Activated T-cell treated with anti-CD3 and anti-CD28 coated beads, Interleukin-2, amount 50 U/mL, for 1 hour (primary cell): ENCODE results near the gene SEPTIN5.

Experiments
- DNase-seq: peaks from one replicate; pipeline ENCODE4 v3.0.0-alpha.2; 2020

The SEPTIN5 gene

GRCh38 chr22:19706661-19707151 lies 7.6 kb upstream of the SEPTIN5 start:
- DNase-seq, result no peak

- no peak for DNase-seq
Measured at GRCh38 chr22:19707347-19708290, 6.7 kb upstream of the SEPTIN5 start.

DNA sequence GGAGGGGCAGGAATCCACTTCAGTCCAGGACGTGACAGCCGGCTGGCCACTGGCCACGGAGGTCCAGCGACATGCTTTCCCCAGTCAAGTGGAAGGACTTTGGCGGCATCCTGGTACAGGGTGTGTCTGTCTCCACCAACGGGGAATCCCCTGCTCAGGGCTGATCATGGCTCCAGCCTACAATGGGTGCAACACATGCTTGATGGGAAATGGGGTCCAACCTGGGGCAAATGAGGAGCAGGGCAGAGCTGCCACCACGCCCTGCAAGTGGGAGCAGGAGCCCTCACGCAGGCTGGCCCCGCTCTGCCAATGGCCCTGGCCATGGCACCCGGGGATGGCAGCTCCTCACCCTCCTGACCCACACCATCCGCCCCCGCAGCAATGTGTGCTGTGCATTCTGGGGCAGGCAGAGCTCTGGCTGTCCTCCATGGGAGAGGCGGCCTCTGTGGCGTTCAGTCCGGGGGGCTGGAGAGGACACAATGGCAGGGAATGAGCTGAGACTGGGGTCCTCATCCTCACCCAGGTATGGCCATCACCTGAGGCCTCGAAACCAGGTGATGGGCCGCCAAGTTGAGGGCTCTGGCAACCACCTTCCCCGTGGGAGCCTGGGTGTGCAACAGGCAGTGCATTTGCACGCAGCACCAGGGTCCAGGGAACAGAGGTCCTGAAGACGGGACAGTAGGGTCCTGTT lies 5.8 kb upstream of the SEPTIN5 start:
- no peak for DNase-seq

GRCh38 chr22:19709063-19709769 lies 5.1 kb upstream of the SEPTIN5 start:
- DNase-seq, result no peak

DNA sequence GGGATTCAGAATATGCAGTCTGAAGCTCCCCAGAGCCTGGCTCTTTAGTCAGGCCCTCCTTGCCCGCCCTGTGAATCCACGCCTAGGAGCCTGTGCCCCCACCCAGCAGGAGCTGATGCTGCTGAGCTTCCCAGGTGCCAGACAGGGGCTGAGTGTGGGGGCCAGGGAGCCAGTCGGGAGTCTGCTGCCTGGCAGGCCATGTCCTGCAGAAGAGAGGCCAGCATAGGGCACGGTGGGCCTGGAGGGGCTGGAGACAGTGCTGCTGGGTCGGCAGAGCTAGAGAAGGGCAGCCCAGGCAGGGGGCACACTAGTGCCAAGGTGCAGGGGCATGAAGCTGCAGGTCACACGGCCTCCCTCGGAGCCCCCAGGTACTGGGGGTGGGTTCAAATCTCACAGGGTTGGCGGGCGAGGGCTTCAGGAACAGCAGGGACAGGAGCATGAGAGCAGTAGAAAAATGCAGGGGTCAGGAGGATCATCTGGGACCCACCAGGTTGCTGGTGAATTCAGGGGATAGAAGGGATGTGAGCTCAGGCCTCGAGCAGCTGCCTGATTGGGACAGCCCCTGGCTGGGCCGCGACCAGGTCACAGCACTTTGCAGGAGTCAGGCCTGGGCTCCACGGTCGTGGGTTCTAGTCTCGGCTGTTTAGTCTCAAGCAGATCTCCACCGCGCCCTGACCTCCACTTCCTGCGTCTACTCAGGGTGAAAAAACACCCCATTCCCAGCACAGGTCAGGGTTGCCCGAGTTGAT lies 4.1 kb upstream of the SEPTIN5 start:
- no peak for DNase-seq

DNA sequence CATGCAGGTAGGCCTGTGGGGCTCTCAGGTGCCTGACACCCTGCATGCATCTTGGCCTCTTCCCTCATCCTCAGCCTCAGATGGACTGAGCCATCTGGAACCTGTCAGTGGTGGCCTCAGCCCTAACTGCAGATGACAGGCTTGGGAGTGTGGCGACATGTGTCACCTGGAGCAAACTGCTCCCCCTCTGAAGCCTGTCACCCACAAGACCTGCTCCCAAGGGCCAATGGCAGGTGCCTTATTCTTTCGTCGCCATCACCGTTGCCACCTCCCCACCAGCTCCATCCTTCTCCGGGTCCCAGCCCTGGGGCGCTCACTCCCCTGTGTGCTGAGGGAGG lies 3.6 kb upstream of the SEPTIN5 start:
- no peak for DNase-seq

GRCh38 chr22:19713245-19713644 lies 1.1 kb upstream of the SEPTIN5 start:
- no peak for DNase-seq

DNA sequence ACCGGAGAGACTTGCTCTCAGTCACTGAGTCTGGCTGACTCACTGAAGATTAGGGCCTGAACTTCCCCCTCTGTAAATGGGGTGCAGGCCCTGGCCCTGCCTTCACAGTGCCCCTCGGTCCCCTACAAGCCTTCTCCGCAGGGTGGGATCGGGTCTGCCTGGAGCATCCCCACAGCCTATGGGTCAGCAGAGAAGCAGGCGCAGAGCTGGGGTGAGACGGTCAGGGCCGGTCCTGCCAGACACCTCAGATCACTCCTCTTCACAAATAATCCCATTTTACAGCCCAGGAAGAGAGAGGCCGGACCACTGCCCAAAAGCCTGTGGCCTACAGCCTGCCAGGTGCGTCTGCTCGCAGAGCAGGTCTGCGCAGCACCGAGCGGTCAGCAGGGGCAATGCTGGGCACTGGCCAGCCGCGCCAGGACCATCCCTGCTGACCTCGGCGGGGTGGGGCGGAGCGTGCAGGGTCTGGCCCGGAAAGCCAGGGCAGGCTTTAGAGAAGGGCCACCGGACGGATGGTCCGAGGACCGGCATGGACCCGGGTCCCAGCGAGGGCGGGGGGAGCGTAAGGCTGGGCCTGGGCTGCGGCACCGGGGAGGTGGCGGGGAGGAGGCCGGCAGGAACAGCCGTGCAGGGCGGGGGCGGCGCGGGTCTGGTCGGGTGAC lies 522 bp upstream of the SEPTIN5 start:
- no peak for DNase-seq

DNA sequence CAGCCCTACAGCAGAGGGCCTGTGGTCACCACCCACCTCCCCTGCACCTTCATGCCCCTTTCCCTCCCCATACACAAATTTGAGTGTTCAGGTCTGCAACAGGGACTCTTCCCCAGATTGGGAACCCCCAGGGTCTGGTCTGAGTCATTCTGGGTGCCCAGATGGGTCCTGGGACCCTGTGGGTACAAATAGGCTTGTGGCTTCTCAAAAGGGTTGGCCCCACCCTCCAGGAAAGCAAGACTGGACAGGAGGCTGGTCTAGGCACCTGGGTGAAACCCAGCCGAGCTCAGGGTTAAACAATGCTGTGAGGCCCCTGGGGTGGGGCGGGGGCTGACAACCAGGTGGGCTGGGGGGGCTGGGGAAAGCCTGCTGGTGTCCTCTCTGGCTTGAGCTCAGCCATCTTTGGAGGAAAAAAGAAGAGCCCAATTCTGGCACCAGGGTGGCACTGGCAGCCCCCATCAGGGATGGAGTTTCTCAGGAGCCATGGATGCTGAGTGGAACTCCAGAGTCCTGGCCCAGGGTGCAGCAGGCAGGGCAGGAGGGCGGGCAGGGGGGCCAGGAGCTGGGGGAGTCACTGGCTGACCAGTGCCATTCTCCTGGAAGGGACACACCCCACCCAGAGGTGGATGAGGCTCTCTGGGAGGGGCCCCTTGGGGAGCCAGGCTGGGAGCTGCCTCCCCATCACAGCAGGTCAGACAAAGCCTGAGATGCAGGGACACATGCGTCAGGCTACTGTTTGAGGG lies 1.1 kb downstream of the SEPTIN5 start:
- no peak for DNase-seq

DNA sequence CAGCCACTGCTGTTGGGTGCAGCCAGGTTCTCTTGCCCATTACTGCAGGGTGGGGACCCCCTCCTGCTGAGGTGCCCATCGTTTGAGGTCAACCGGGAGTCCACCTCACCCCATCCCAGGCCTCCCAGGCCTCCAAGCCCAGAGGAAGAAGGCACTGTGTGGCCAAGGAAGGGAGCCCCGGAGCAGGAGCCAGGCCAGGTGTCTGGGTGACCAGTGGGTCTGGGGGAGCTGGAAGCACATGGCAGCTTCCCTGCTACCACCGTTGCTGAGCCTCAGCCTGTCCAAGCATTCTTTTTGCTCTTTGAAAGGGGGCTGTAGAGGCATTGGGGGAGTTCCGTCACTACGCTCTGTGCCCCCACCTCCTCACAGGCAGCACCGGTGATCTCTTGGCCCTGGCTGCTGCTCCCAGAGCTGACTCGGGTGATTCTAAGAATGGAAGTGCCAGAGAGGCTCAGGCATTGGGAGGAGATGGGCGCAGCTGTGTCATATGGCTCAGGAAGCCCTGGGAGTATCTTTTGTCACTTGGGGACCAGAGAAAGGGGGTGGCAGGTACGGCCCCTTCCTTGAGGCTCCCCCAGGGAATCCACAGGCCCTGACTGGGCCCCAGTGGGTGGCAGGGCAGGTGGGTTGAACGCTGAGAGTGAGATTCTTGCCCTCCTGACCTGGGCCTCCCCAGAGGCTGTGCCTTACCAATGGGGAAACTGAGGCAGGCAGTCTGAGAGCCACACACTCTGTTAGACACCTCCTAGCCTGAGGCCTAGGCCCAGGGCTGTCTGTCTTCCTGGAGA lies 1.9 kb downstream of the SEPTIN5 start:
- no peak for DNase-seq

GRCh38 chr22:19716829-19717105 lies 2.5 kb downstream of the SEPTIN5 start:
- DNase-seq, result no peak

DNA sequence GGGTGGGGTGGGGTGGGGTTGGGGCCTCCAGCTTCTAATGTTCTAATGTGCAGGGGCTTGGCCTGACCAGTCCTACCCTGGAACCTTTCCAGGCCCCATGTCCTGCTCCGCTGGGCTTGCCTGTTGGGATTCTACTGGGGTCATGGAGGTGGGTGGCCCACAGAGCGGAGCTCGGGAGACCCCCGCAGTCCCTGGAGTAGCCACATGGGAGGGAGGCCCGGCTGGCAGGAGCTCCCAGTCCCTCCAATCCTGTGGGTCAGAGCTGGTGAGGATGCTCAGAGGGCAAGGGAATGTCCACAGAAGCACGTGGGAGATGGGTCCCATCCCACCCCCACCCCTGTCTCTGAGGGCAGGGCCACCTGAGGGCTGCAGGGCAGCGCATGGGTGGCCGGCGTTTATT lies 2.9 kb downstream of the SEPTIN5 start:
- DNase-seq, result no peak

DNA sequence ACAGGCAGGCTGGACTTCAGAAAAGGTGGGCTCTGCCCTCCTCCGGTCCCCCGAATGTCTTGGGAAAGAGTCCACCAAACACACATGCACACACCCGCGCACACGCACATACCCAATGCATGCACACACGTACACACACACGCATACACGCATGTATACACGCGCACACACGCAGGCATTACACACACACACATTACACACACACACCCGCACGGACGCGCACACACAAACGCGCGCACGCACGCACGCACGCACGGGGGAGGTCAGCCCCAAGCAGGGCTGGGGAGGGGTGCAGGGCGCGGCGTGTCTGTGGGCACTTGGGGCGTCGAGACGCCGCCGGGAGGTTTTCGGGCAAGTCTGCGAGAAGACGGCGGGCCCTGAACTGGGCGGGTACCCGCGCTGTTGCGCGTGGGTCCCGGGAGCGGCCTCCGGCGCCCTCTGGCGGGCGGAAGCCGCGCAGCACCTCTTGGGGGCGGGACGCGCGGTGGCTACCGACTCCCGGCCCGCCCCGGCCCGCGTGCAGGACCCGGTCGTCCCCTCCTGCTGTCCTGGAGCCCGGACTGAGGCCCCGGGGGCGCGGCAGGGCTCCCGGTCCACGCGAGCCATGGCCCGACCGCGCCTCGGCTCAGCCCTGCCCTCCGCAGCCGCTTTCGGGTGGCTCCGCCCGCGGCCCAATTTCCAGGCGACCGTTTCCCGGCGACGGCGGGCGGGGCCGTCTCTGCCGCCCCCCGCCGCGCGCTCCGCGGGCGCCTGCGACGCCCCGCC lies 3.6 kb downstream of the SEPTIN5 start:
- DNase-seq, result peak; percentile 92

- no peak for DNase-seq
Measured at GRCh38 chr22:19718456-19719049, 4.2 kb downstream of the SEPTIN5 start.

GRCh38 chr22:19719050-19719482 lies 4.8 kb downstream of the SEPTIN5 start:
- DNase-seq, result no peak

GRCh38 chr22:19719488-19720021 lies 5.3 kb downstream of the SEPTIN5 start:
- DNase-seq, result no peak

DNA sequence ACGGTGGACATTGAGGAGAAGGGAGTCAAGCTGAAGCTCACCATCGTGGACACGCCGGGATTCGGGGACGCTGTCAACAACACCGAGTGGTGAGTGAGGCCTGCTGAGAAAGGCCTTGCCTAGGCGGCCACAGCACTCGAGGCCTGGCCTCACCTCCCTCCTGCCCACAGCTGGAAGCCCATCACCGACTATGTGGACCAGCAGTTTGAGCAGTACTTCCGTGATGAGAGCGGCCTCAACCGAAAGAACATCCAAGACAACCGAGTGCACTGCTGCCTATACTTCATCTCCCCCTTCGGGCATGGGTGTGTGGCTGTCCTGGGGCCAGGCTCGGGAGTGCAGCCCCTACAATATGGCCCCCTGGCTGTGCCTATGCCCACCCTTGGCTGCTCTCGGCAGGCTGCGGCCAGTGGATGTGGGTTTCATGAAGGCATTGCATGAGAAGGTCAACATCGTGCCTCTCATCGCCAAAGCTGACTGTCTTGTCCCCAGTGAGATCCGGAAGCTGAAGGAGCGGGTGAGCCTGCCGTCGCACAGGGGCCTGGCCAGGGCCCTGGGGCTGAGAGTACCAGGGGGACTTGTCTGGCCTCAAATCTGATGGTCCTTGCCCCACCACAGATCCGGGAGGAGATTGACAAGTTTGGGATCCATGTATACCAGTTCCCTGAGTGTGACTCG lies 6.0 kb downstream of the SEPTIN5 start:
- DNase-seq, result no peak

DNA sequence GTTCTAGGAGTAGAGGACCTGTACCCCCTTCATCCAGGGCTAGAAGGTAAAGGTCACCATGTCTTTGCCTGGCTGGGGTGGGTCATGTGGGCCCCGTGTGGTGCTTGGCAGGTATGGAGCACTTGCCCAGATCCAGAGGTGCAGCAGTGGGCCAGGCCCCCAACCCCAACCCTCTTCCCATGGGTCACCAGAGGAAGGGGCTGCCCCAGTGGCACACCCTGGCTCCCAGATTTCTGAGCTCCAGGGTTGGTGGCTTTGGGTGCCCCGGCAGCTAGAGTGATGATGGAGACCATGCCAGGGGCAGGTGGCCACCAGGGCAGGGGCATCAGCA lies 6.7 kb downstream of the SEPTIN5 start:
- no peak for DNase-seq
